ENCODE results near the gene TMEM244. TPM values are rescaled to one million over a fixed set of nuclear protein-coding genes. Genes with fewer than 3 reads are reported as not detected.
"Not testable (repeated sequence)": the region's sequence is repeated elsewhere in the genome, so short reads cannot be mapped to it uniquely, and the experiment has no call there.

The TMEM244 gene
- total RNA-seq, 4 donors from 2014 or later, result not detected

DNA sequence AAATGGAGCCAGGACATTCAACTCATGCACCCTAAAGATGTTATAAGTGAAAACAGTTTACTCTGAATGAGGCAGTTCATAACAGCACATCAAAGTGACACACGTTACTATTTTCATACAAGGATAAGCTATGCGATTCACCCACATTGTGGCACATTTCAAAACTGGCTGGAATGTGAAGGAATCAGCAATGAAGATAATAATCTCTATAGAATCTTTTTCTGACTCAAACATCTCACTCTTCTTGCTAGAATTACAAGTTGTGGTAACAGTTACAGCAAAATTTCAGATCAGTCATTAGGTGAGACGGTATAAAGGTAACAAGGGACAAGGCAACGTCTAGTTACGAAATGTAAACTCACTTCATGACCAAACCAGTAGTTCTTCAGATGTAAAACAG, 17.5 kb downstream of the TMEM244 start:
- DNase-seq (ENCODE audit: low spot score in 2 of 2), result no peak
- WGBS, 2 donors, result 65 to 75% methylated on average over 5 of the region's 5 CpGs
- intact Hi-C loops (cut with DNase I; ENCODE audit: low total_unique reads), result loop anchor here (2.0 kb wide), 1 partner anchor 15 kb away; no protein-coding TSS in a partner anchor
- TF ChIP-seq, protein P1, sequence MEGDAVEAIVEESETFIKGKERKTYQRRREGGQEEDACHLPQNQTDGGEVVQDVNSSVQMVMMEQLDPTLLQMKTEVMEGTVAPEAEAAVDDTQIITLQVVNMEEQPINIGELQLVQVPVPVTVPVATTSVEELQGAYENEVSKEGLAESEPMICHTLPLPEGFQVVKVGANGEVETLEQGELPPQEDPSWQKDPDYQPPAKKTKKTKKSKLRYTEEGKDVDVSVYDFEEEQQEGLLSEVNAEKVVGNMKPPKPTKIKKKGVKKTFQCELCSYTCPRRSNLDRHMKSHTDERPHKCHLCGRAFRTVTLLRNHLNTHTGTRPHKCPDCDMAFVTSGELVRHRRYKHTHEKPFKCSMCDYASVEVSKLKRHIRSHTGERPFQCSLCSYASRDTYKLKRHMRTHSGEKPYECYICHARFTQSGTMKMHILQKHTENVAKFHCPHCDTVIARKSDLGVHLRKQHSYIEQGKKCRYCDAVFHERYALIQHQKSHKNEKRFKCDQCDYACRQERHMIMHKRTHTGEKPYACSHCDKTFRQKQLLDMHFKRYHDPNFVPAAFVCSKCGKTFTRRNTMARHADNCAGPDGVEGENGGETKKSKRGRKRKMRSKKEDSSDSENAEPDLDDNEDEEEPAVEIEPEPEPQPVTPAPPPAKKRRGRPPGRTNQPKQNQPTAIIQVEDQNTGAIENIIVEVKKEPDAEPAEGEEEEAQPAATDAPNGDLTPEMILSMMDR (IDR thresholded peaks at IDR 0.05), result no peak
- no peak for TF ChIP-seq POLR2A (IDR thresholded peaks at IDR 0.05)
- no peak overlapping the region for H3K4me3 ChIP-seq (ENCODE audit: low read depth, poor library complexity, severe bottlenecking)

DNA sequence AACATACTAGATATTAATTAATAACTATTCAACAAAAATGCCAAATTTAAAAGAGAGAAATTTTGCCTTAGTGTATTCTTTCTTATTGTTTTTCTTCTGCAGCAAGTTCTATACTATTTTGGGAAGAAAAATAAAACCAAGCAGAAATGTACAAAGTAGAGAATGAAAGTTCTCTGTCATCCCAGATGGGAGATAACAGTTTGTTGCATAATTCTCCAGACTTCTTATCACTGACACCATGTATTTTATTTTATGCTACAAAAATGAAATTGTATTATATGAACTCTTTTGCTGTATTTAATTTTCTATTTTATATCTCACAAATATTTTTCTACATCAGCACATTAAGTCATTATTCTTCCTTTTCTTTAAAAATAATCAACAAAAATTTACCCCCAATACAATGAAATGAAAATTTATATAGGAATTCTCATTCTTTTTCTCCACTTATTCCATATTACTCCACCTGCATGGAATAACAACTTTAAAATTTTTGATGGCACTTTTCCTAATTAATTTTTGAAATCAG, 18.2 kb downstream of the TMEM244 start:
- intact Hi-C loops (cut with DNase I; ENCODE audit: low total_unique reads), result loop anchor here (2.0 kb wide), 1 partner anchor 14 kb away; no protein-coding TSS in a partner anchor
- no peak for TF ChIP-seq POLR2A (IDR thresholded peaks at IDR 0.05)
- TF ChIP-seq, protein P1 (IDR thresholded peaks at IDR 0.05), result no peak
- no peak overlapping the region for H3K4me3 ChIP-seq (ENCODE audit: low read depth, poor library complexity, severe bottlenecking)
- no peak for DNase-seq (ENCODE audit: low spot score in 2 of 2)

DNA sequence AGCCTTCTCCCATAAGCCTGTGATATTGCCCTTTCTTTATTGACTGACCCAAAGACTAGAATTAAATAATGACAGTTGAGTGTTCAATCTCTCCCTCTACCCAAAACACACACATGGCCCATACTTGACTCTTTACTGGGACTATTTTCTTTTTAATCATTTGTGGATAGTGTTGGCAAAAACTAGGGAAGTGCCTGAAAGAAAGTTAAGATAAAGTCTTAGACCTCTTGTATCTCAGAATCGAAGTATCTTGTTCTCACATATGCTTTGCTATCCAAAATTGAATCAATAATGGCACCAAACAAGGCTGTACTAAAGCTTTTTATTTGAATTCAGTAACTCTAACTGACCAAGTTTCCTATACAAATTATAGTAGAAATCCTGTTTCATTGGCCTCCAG, 19.0 kb downstream of the TMEM244 start:
- DNase-seq (ENCODE audit: low spot score in 2 of 2), result no peak
- intact Hi-C loops (cut with DNase I; ENCODE audit: low total_unique reads), result loop anchor here (2.0 kb wide), 1 partner anchor 13 kb away; no protein-coding TSS in a partner anchor
- 43 to 74% methylated on average over 1 of the region's 1 CpG for WGBS, 2 donors
- no peak overlapping the region for H3K4me3 ChIP-seq (ENCODE audit: low read depth, poor library complexity, severe bottlenecking)
- TF ChIP-seq, protein P1 (IDR thresholded peaks at IDR 0.05), result no peak
- no peak for TF ChIP-seq POLR2A (IDR thresholded peaks at IDR 0.05)

DNA sequence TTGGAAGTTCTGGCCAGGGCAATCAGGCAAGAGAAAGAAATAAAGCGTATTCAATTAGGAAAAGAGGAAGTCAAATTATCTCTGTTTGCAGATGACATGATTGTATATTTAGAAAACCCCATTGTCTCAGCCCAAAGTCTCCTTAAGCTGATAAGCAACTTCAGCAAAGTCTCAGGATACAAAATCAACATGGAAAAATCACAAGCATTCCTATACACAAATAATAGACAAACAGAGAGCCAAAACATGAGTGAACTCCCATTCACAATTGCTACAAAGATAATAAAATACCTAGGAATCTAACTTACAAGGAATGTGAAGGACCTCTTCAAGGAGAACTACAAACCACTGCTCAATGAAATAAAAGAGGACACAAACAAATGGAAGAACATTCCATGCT, 21.6 kb downstream of the TMEM244 start:
- intact Hi-C loops (cut with DNase I; ENCODE audit: low total_unique reads); H3K4me3 ChIP-seq (ENCODE audit: low read depth, poor library complexity, severe bottlenecking); DNase-seq (ENCODE audit: low spot score in 2 of 2): not testable (repeated sequence)
- WGBS, 2 donors, result 50 to 92% methylated on average over 1 of the region's 1 CpG

DNA sequence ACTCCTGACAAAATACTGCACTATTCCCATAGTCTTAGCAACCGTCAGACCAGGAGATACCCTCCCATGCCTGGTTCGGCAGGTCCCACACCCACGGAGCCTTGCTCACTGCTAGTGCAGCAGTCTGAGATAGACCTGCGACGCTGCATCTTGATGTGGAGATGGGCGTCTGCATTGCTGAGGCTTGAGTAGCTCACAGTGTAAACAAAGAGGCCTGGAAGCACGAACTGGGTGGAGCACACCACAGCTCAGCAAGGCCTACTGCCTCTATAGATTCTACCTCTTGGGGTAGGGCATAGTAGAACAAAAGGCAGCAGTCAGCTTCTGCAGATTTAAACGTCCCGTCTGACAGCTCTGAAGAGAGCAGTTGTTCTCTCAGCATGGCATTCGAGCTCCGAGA, 25.4 kb downstream of the TMEM244 start:
- WGBS, 2 donors, result 81 to 83% methylated on average over 11 of the region's 11 CpGs
- TF ChIP-seq POLR2A (IDR thresholded peaks at IDR 0.05), result no peak
- TF ChIP-seq, protein P1 (IDR thresholded peaks at IDR 0.05), result no peak
- no peak for DNase-seq (ENCODE audit: low spot score in 2 of 2)
- H3K4me3 ChIP-seq (ENCODE audit: low read depth, poor library complexity, severe bottlenecking), result no peak overlapping the region
- intact Hi-C loops (cut with DNase I; ENCODE audit: low total_unique reads), result no loop called here

DNA sequence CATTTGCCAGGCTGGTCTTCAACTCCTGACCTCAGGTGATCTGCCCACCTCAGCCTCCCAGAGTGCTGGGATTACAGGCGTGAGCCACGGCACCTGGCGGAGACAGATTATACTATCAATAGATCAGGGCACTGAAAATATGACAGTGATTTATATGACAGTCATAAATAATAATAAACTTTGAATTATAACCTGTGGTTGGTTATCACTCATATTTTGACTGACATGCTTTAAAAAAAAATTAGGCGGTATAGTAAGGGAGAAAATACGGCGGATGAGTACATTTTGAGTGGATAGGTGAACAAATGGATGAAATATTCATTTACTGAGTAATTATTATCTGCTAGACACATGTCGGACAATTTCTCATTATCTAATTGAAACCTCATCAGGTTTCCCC, 28.8 kb downstream of the TMEM244 start:
- WGBS, 2 donors, result 72 to 79% methylated on average over 7 of the region's 7 CpGs
- H3K4me3 ChIP-seq (ENCODE audit: low read depth, poor library complexity, severe bottlenecking), result no peak overlapping the region
- TF ChIP-seq, protein P1 (IDR thresholded peaks at IDR 0.05), result no peak
- no peak for TF ChIP-seq POLR2A (IDR thresholded peaks at IDR 0.05)

More for the DNA sequence above, 28.8 kb downstream of the TMEM244 start:
- intact Hi-C loops (cut with DNase I; ENCODE audit: low total_unique reads), result no loop called here
- no peak for DNase-seq (ENCODE audit: low spot score in 2 of 2)
